ENCODE results near the gene SPTB.

The SPTB gene

DNA sequence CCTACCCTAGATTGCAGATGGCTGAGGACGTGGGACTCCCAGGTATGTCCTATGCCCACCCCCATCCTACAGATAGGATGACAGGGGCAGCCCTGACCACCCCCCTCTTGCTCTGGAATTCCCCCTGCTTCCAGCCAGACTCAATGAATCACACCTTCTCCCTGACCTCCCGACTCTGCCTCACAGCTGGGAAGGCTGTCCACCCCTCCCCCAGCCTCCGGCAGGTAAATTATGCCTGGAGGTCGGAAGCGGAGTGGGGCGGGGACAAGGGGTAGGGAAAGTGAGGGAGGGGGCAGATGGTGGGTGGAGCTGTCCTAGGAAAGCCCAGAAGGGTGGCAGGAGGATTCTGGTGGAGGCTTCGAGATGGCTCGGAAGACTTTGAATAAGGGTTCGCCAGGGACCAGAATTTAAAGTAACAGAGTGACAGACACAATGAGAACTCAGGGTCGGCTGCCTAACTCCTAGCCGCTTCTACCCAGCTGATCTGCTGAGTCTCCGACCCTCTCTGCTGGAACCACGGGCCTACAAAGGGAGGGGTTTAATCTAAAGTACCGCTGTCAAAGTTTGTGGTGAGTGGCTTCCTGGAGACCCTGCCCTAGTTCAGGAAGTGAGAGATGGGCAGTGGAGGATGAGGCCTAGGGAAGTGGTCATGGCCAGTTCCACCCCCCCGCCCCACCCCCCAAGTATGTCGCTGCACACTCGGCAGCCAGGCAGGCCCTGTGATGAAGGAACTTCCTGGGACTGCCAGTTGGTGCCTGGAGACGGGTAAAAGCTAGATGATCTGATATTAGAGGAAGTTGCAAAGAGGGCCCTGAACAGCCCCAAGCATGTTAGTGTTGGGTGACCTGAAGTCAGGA lies 171.3 kb downstream of the SPTB start:
- DNase-seq (ENCODE audit: low read depth): no peak
- H3K4me3 ChIP-seq (ENCODE audit: low read length): no peak overlapping the region
- TF ChIP-seq, protein P1, sequence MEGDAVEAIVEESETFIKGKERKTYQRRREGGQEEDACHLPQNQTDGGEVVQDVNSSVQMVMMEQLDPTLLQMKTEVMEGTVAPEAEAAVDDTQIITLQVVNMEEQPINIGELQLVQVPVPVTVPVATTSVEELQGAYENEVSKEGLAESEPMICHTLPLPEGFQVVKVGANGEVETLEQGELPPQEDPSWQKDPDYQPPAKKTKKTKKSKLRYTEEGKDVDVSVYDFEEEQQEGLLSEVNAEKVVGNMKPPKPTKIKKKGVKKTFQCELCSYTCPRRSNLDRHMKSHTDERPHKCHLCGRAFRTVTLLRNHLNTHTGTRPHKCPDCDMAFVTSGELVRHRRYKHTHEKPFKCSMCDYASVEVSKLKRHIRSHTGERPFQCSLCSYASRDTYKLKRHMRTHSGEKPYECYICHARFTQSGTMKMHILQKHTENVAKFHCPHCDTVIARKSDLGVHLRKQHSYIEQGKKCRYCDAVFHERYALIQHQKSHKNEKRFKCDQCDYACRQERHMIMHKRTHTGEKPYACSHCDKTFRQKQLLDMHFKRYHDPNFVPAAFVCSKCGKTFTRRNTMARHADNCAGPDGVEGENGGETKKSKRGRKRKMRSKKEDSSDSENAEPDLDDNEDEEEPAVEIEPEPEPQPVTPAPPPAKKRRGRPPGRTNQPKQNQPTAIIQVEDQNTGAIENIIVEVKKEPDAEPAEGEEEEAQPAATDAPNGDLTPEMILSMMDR (conservative IDR thresholded peaks at IDR 0.05; ENCODE audit: low read depth, low read length): no peak

DNA sequence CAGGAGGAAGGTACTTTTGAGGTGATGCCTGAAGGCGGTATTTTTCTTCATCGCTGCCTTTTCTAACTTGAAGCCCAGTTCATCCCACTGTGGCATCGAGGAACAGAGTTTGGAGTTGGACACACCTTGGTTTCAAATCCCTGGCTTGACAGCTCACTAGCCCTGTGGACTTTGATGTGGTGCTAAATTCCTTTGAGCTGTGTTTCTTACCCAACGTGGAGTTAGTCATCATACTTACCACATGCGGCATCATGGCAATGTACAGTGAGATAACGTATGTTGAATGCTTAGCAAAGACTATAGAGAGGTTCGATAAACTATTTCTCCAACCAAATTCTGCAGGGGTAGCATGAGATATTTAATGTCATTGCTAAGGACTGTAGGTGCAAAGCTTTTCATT lies 172.0 kb downstream of the SPTB start:
- DNase-seq (ENCODE audit: low read depth): no peak
- H3K4me3 ChIP-seq (ENCODE audit: low read length): no peak overlapping the region
- TF ChIP-seq, protein P1 (conservative IDR thresholded peaks at IDR 0.05; ENCODE audit: low read depth, low read length): no peak

DNA sequence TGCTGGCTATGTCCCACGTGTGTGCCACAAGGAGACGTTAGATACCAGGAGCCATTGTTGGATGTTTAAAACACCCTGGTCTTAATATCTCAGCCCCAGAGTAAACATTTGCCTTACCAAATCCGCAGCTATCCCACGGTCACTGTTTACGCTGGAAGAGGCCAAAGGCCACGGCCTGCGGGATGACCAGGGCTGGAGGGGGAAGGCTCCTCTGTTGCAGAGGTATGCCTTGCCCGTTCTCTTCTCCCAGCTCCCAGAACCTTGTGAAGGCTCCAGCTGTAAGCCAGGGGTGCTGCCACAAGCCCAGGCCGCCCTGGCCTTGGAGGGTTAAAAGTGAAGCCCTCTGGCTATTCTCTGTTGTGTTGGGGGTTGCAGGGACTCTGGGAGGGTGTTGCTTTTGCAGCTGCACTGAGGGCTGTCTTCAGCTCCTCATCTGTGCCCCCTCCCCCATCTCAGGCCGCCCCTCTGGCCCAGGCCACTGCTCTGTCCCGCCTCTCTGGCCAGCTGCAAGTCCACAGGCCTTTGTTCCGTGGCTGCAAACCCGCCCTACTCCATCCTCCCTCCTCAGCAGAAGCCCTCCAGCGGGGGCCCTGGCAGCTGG lies 173.0 kb downstream of the SPTB start:
- no peak overlapping the region for H3K4me3 ChIP-seq (ENCODE audit: low read length)
- DNase-seq (ENCODE audit: low read depth): no peak
- TF ChIP-seq, protein P1 (conservative IDR thresholded peaks at IDR 0.05; ENCODE audit: low read depth, low read length): no peak

GRCh38 chr14:64706119-64706592 lies 173.6 kb downstream of the SPTB start:
- TF ChIP-seq, protein P1 (conservative IDR thresholded peaks at IDR 0.05; ENCODE audit: low read depth, low read length): no peak
- H3K4me3 ChIP-seq (ENCODE audit: low read length): peak overlapping the region; percentile 75
- no peak for DNase-seq (ENCODE audit: low read depth)

DNA sequence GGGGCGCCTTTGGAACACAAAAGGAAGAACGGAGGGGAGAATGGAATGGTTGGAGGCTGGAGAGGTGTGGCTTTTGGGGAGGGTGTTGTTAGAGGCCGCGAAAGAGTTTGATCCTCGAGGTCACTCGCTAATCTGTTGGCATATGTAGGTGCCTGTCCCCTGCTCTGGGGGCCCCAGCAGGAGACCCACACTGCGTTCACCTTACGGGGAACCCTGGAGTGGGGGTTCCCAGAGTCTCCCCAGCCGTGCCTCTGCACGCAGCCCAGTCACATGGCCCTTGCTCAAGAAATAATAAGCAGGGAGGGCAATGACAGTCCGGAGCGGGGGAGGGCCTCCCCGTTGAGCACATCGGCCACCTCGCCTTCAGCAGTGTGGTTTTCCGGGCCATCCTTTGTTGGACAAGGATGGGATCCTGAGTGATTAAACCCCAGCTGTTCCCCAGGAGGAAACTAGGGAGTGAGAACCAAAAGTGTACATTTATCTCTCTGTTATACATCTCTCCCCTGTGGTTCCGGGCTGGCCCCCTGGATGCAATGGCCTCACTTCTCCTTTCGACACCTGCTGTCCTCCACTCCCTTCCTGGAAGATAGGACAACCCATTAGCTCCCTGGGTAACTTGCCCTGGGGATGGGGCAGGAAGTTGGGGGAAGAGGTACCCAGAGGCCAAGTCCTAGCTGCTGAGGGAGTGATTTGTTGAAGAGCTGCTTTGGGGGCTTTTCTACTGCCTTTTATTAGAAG lies 174.2 kb downstream of the SPTB start:
- TF ChIP-seq, protein P1 (conservative IDR thresholded peaks at IDR 0.05; ENCODE audit: low read depth, low read length): no peak
- DNase-seq (ENCODE audit: low read depth): no peak
- H3K4me3 ChIP-seq (ENCODE audit: low read length): peak overlapping the region; percentile 75

DNA sequence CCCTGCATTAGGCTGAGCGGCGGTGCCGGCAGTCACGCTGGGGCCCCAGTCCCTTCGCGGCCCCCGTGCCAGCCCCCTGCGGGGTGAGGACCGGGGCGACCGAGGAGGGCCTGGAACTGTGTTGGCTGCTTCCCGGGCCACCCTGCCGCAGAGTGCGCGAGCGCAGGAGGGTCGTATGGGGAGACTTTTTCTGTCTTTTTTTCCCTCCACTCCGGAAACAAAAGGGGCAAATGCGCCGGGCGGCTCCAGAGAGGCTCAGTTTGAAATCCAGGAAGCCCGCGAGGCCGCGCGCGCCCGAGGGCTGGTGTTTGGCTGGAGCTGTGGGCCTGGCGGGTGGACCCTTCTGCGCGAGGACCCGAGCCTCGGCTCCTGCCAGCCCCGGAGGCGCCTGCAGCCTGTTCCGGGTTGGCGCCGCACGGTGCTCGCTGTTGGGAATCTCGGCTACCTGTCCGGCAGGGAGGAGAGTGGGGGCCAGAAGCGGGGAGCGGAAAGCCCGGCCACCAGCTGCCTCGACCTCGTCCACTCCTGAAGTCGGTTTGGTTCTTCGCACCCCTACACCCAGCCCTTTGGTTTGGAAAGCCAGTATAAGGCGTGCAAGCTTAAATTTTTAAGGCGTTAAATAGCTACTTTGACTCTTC lies 174.8 kb downstream of the SPTB start:
- no peak for DNase-seq (ENCODE audit: low read depth)
- TF ChIP-seq, protein P1 (conservative IDR thresholded peaks at IDR 0.05; ENCODE audit: low read depth, low read length): no peak

More for the DNA sequence above, 174.8 kb downstream of the SPTB start:
- H3K4me3 ChIP-seq (ENCODE audit: low read length): peak overlapping the region; percentile 75

Measured in retinal pigment epithelial cell (primary cell).